Placental pericyte (primary cell): Measurements from ENCODE around the gene COL18A1. TPM values are rescaled to one million over a fixed set of nuclear protein-coding genes. Genes with fewer than 3 reads are reported as not detected.

Source experiments
- small RNA-seq: library from RNA; depleted of rRNA; stranded (forward); fragments of <200 nt; gene quantifications from one replicate; pipeline ENCODE3, GENCODE V24; 2012; ENCODE audit warnings: low replicate concordance
- total RNA-seq: library from RNA; depleted of rRNA; stranded (reverse); fragments of >200 nt; gene quantifications from 2 replicates; pipeline ENCODE4 v1.2.3, GENCODE V29; 2012

The COL18A1 gene
- total RNA-seq: 41.1 and 120 TPM in 2 replicates

GRCh38 chr21:45404730-45405270 is at the start of gene COL18A1:
TSS of gene COL18A1 (plus strand) at chr21:45405165. CDS start at chr21:45405231, 66 bp downstream.

GRCh38 chr21:45542242-45542666 is 137.3 kb downstream of the COL18A1 start, which contains the start of gene SLC19A1:
TSS of gene SLC19A1 (minus strand) at chr21:45542440. CDS start at chr21:45537959, 4,481 bp downstream.

Small RNA genes within 50 kb of the gene (small RNA-seq; reads per million reads assigned to genes)
- gene MIR6815 (0.16 reads per million), gene MTCO1P3 (not detected)

Other genes starting within 250 kb of the COL18A1 start
- gene POFUT2, start 117.3 kb upstream of the COL18A1 start, total RNA-seq: 42.9 and 54.7 TPM in 2 replicates
- gene SLC19A1, start 137.3 kb downstream of the COL18A1 start, total RNA-seq: 6.1 and 17.6 TPM in 2 replicates
- 0.86 and 4.6 TPM in 2 replicates for gene PCBP3, start 238.6 kb downstream of the COL18A1 start, total RNA-seq